ENCODE data around the gene GALNT17. TPM values are rescaled to one million over a fixed set of nuclear protein-coding genes. Genes with fewer than 3 reads are reported as not detected.

The GALNT17 gene
- total RNA-seq, 1 experiment from 2014 or later: not detected

DNA sequence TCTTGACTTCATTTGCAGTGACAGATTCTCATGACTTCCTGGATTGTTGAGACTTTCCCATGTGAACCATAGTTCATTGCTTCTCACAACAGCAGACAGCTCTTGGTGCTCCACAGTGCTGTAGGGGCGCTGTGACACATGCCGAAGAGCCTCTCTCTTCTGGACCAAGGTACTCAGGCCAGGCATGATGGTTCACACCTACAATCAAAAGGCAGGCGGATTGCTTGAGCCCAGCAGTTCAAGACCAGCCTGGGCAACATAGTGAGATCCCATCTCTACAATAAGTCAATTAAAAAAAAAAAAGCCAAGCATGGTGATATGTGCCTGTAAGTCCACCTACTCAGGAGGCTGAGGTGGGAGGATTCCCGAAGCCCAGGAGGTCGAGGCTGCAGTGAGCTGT is 354.5 kb downstream of the GALNT17 start:
- no peak overlapping the region for H3K4me2 ChIP-seq (ENCODE audit: low read length)

DNA sequence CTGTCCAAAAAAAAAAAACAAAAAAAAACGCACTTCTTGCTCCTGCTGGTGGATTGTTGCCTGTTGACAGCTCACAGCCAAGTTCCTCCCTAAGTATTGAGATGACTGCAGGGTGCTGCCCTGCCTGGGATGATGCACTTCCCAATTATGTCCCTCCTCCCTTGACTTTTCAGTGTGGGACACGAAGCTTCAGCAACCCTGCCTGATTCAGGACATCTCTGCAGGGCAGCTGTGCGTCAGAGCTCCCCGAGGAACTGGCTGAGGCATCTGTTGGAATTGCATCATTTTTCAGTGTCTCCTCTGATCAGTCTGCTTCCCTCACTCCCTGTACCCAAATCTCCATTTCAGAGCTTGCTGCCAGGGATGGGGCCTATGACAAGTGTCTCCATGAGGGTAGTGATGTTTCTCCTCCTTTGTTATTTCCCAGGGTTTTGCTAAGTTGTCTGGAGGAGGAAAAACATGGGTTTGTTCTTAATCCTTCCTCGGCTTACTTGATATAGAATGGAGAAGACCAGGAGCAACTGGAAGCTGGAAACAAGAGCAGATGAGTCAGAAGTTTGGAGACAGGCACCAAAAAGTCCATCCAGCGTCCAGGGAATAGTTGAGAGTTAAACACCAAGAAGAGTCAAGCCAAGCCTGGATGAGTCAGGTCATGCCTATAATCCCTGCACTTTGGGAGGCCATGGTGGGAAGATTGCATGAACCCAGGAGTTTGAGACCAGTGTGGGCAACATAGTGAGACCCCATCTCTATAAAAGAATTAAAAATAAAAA is 355.1 kb downstream of the GALNT17 start:
- CTCF ChIA-PET: no interaction called here
- POLR2A ChIA-PET (ENCODE audit: unreplicated experiment): no interaction called here
- Histone ChIP-seq H4K20me1 (ENCODE audit: low read length) (no peaks in the 10 kb centered on the region), H3K4me3 (ENCODE audit: low read length) (no peak overlapping the region), H3F3A (ENCODE audit: low read length, unreplicated experiment) (no peaks in the 10 kb centered on the region), H3K9ac (ENCODE audit: low read length) (no peak overlapping the region), H3K27me3 (ENCODE audit: low read length) (no peaks in the 10 kb centered on the region), H3K27ac (ENCODE audit: low read length) (no peak overlapping the region), H3K4me2 (ENCODE audit: low read length) (no peak overlapping the region), H3K9me2 (replicated peaks; ENCODE audit: low read length) (no peaks in the 10 kb centered on the region), H3K79me2 (ENCODE audit: low read length) (no peaks in the 10 kb centered on the region), H3K36me3 (ENCODE audit: low read depth, low read length) (no peaks in the 10 kb centered on the region), H2AFZ (ENCODE audit: low read length) (no peak overlapping the region), H3K4me1 (ENCODE audit: insufficient read depth, low read length) (no peaks in the 10 kb centered on the region), H3K9me3 (ENCODE audit: low read length) (no peaks in the 10 kb centered on the region)
- TF ChIP-seq EZH2 (IDR thresholded peaks at IDR 0.05; ENCODE audit: low read length, unreplicated experiment): no peak
- BruUV-seq (replicated peaks): no TSS peak
- no peak for ATAC-seq
- intact Hi-C loops (cut with micrococcal nuclease): no loop called here
- DNase-seq: no peak

More for the DNA sequence above, 354.5 kb downstream of the GALNT17 start:
- no peak overlapping the region for H3K27ac ChIP-seq (ENCODE audit: low read length)
- H3K9ac ChIP-seq (ENCODE audit: low read length): no peak overlapping the region
- H3K36me3 ChIP-seq (ENCODE audit: low read depth, low read length): no peaks in the 10 kb centered on the region
- BruUV-seq (replicated peaks): no TSS peak
- no peaks in the 10 kb centered on the region for H4K20me1 ChIP-seq (ENCODE audit: low read length)
- no peaks in the 10 kb centered on the region for H3K27me3 ChIP-seq (ENCODE audit: low read length)
- CTCF ChIA-PET: no interaction called here
- H3K9me3 ChIP-seq (ENCODE audit: low read length): no peaks in the 10 kb centered on the region
- POLR2A ChIA-PET (ENCODE audit: unreplicated experiment): no interaction called here
- no peaks in the 10 kb centered on the region for H3K79me2 ChIP-seq (ENCODE audit: low read length)
- H3K4me1 ChIP-seq (ENCODE audit: insufficient read depth, low read length): no peaks in the 10 kb centered on the region
- H3K4me3 ChIP-seq (ENCODE audit: low read length): no peak overlapping the region
- H3K9me2 ChIP-seq (replicated peaks; ENCODE audit: low read length): no peaks in the 10 kb centered on the region
- no peak for ATAC-seq
- intact Hi-C loops (cut with micrococcal nuclease): no loop called here
- TF ChIP-seq EZH2phosphoT487 (IDR thresholded peaks at IDR 0.05; ENCODE audit: borderline replicate concordance, low read length) (no peak), EZH2 (IDR thresholded peaks at IDR 0.05; ENCODE audit: low read length, unreplicated experiment) (no peak), CTCF (conservative IDR thresholded peaks at IDR 0.05; ENCODE audit: low read depth, low read length) (no peak)
- H2AFZ ChIP-seq (ENCODE audit: low read length): no peak overlapping the region
- no peaks in the 10 kb centered on the region for H3F3A ChIP-seq (ENCODE audit: low read length, unreplicated experiment)
- DNase-seq: no peak

DNA sequence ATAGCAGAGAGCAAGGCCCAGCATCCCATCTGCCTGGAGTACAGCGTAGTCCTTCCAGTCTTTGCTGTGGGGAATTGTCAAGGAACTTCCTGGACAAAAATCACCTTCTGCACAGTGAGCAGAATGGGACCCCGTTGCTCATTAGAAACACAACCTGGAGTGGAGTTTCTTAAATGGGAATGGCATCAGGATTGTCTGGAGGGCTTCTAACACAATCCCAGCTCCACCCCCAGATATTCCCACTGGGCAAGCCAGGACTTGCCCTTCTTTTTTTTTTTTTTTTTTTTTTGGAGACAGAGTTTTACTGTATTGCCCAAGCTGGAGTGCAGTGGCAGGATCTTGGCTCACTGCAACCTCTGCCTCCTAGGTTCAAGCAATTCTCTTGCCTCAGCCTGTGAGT is 356.4 kb downstream of the GALNT17 start:
- ATAC-seq (no peak), DNase-seq (no peak)
- no peaks in the 10 kb centered on the region for H3K4me1 ChIP-seq (ENCODE audit: insufficient read depth, low read length)
- no peak overlapping the region for H2AFZ ChIP-seq (ENCODE audit: low read length)
- H3K4me3 ChIP-seq (ENCODE audit: low read length): no peak overlapping the region
- H3K79me2 ChIP-seq (ENCODE audit: low read length): no peaks in the 10 kb centered on the region
- H4K20me1 ChIP-seq (ENCODE audit: low read length): no peaks in the 10 kb centered on the region
- H3K9me3 ChIP-seq (ENCODE audit: low read length): no peaks in the 10 kb centered on the region
- no TSS peak for BruUV-seq (replicated peaks)
- H3K27me3 ChIP-seq (ENCODE audit: low read length): no peaks in the 10 kb centered on the region
- H3K36me3 ChIP-seq (ENCODE audit: low read depth, low read length): no peaks in the 10 kb centered on the region
- H3K27ac ChIP-seq (ENCODE audit: low read length): no peak overlapping the region
- no peaks in the 10 kb centered on the region for H3F3A ChIP-seq (ENCODE audit: low read length, unreplicated experiment)
- no peak overlapping the region for H3K9ac ChIP-seq (ENCODE audit: low read length)
- TF ChIP-seq EZH2 (IDR thresholded peaks at IDR 0.05; ENCODE audit: low read length, unreplicated experiment) (no peak), CTCF (conservative IDR thresholded peaks at IDR 0.05; ENCODE audit: low read depth, low read length) (no peak), EZH2phosphoT487 (IDR thresholded peaks at IDR 0.05; ENCODE audit: borderline replicate concordance, low read length) (no peak)
- no peak overlapping the region for H3K4me2 ChIP-seq (ENCODE audit: low read length)
- intact Hi-C loops (cut with micrococcal nuclease): no loop called here
- ChIA-PET CTCF (no interaction called here), POLR2A (ENCODE audit: unreplicated experiment) (no interaction called here)
- no peaks in the 10 kb centered on the region for H3K9me2 ChIP-seq (replicated peaks; ENCODE audit: low read length)
